CD14-positive monocyte (primary cell): ENCODE data around the gene NSD1. TPM values are rescaled to one million over a fixed set of nuclear protein-coding genes. Genes with fewer than 3 reads are reported as not detected.

ENCODE experiments used
- DNase-seq, 3 donors: peaks; one replicate each; pipeline ENCODE4 v3.0.0-alpha.2; 2011 to 2022
- H2AFZ ChIP-seq: 2 replicates; pipeline ENCODE4 v1.6.0; 2012; ENCODE audit warnings: mild to moderate bottlenecking, low read depth, low read length, inconsistent platforms; ENCODE audit not compliant: insufficient read depth, poor library complexity, severe bottlenecking
- H3K27ac ChIP-seq, 2 donors: 1 replicate in 1 of 2; 2 replicates in 1 of 2; pipeline ENCODE4 v1.5.1; 2012 to 2013; ENCODE audit warnings: low read length in 2 of 2, control low read depth in 1 of 2, inconsistent platforms in 1 of 2, low read depth in 1 of 2, mild to moderate bottlenecking in 1 of 2
- H3K27me3 ChIP-seq, 2 donors: one replicate each; pipeline versions ENCODE4 v1.6.0 to v1.6.1; 2011 to 2013; ENCODE audit warnings: low read length in 2 of 2; ENCODE audit not compliant: control insufficient read depth in 2 of 2, insufficient read depth in 2 of 2
- H3K36me3 ChIP-seq, 2 donors: replicated peaks in 1 of 2; 1 replicate in 1 of 2; 2 replicates in 1 of 2; pipeline versions ENCODE4 v1.5.1 to v1.6.1; 2012 to 2013; ENCODE audit warnings: low read length in 2 of 2, control low read depth in 1 of 2, inconsistent platforms in 1 of 2, mild to moderate bottlenecking in 1 of 2; ENCODE audit not compliant: insufficient read depth in 2 of 2, control insufficient read depth in 1 of 2
- H3K4me1 ChIP-seq, 2 donors: 1 replicate in 1 of 2; 2 replicates in 1 of 2; pipeline versions ENCODE4 v1.5.1 to v1.6.1; 2012 to 2013; ENCODE audit warnings: low read length in 2 of 2, control low read depth in 1 of 2, inconsistent platforms in 1 of 2, mild to moderate bottlenecking in 1 of 2, moderate library complexity in 1 of 2; ENCODE audit not compliant: insufficient read depth in 2 of 2, control insufficient read depth in 1 of 2
- H3K4me2 ChIP-seq: replicated peaks from 2 replicates; pipeline ENCODE3; 2012; ENCODE audit warnings: low read length, moderate library complexity, mild to moderate bottlenecking; ENCODE audit not compliant: poor library complexity, severe bottlenecking; ENCODE audit errors: extremely low read depth
- H3K4me3 ChIP-seq, 3 experiments: fragments of 200-600 bp in 1 of 3; sonication (generic) in 1 of 3; replicated peaks in 1 of 3; 1 replicate in 2 of 3; 2 replicates in 1 of 3; pipeline ENCODE4 v1.5.1; 2011 to 2013; ENCODE audit warnings: low read length in 3 of 3, mild to moderate bottlenecking in 3 of 3, control low read depth in 2 of 3, low read depth in 2 of 3, inconsistent platforms in 1 of 3, moderate library complexity in 1 of 3
- H3K79me2 ChIP-seq: 2 replicates; pipeline ENCODE4 v1.6.0; 2012; ENCODE audit warnings: mild to moderate bottlenecking, control low read depth, inconsistent platforms, low read length, moderate library complexity; ENCODE audit not compliant: insufficient read depth
- H3K9ac ChIP-seq: 2 replicates; pipeline ENCODE4 v1.6.0; 2017; ENCODE audit warnings: low read length, mild to moderate bottlenecking; ENCODE audit not compliant: insufficient read depth, poor library complexity, severe bottlenecking
- H3K9me3 ChIP-seq, 2 donors: replicated peaks in 1 of 2; 1 replicate in 1 of 2; 2 replicates in 1 of 2; pipeline versions ENCODE4 v1.5.1 to v1.6.1; 2012 to 2013; ENCODE audit warnings: low read length in 2 of 2, control low read depth in 1 of 2; ENCODE audit not compliant: control insufficient read depth in 1 of 2, insufficient read depth in 1 of 2
- H4K20me1 ChIP-seq: 2 replicates; pipeline ENCODE4 v1.6.0; 2012; ENCODE audit warnings: mild to moderate bottlenecking, low read length, control low read depth, moderate library complexity; ENCODE audit not compliant: insufficient read depth
- H3K27ac Mint-ChIP-seq, 7 donors: one replicate each; pipeline ENCODE4 v1.8.0; 2020; ENCODE audit warnings: mild to moderate bottlenecking in 7 of 7, mixed read lengths in 7 of 7, moderate library complexity in 6 of 7, inconsistent platforms in 2 of 7
- H3K27me3 Mint-ChIP-seq, 3 donors: one replicate each; pipeline ENCODE4 v1.8.0; 2021 to 2022; ENCODE audit warnings: low read depth in 3 of 3, mild to moderate bottlenecking in 3 of 3, mixed read lengths in 3 of 3, moderate library complexity in 3 of 3, inconsistent platforms in 1 of 3
- H3K36me3 Mint-ChIP-seq, 2 donors: one replicate each; pipeline ENCODE4 v1.8.0; 2020; ENCODE audit warnings: mixed read lengths in 2 of 2, inconsistent platforms in 1 of 2, mild to moderate bottlenecking in 1 of 2
- H3K4me1 Mint-ChIP-seq: one replicate; pipeline ENCODE4 v1.8.0; 2020; ENCODE audit warnings: mild to moderate bottlenecking, mixed read lengths
- H3K4me3 Mint-ChIP-seq, 2 donors: one replicate each; pipeline ENCODE4 v1.8.0; 2020; ENCODE audit warnings: mild to moderate bottlenecking in 2 of 2, mixed read lengths in 2 of 2, moderate library complexity in 1 of 2
- H3K9me3 Mint-ChIP-seq, 7 donors: one replicate each; pipeline ENCODE4 v1.8.0; 2020 to 2022; ENCODE audit warnings: mixed read lengths in 7 of 7, mild to moderate bottlenecking in 6 of 7, moderate library complexity in 6 of 7, inconsistent platforms in 2 of 7
- CTCF ChIP-seq: fragments of 200-600 bp; IDR thresholded peaks from one replicate; pipeline ENCODE4 v1.8.0; 2022; ENCODE audit warnings: antibody characterized with exemption, mild to moderate bottlenecking
- WGBS: methylation state at CpG from one replicate; pipeline ENCODE4 v1.1.5; 2013; ENCODE audit warnings: missing lambda C conversion rate; ENCODE audit not compliant: insufficient coverage; 5-methylcytosine and 5-hydroxymethylcytosine counted together
- intact Hi-C, 2 donors: fragments of 100-400 bp; cut with micrococcal nuclease; formaldehyde crosslinking; loops; one replicate each; pipeline versions ENCODE4 v1.15.0 to v1.15.1; 2023
- polyA plus RNA-seq, 3 donors: library from polyadenylated mRNA; depleted of rRNA in 1 of 3; unstranded in 2 of 3; stranded (reverse) in 1 of 3; fragments of 300-500 nt in 2 of 3; fragments of >200 nt in 1 of 3; fragmentation: Illumina TruSeq in 2 of 3; gene quantifications; 1 replicate in 2 of 3; 2 replicates in 1 of 3; pipeline ENCODE4 v1.2.3, GENCODE V29; 2012 to 2021

The NSD1 gene
- polyA plus RNA-seq, 3 donors: 12.6 to 31.9 (median 19.0) TPM

DNA sequence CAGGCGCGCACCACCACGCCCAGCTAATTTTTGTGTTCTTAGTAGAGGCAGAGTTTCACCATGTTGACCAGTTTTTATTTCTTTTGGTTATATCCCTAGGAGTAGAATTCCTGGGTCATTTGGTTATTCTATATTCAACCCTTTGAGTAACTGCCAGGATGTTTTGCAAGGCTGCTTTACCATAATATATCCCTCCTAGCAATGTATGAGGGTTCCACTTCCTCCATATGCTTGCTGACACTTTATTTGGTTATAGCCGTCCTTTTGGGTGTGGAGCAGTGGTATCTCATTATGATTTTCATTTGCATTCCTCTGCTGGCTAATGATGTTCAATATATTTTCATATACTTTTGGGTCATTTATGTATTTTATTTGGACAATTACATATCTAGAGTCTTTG lies 88.7 kb downstream of the NSD1 start:
- peaks cover 39 to 60% of the 10 kb centered on the region in 2 donors for H3K36me3 Mint-ChIP-seq
- H3K79me2 ChIP-seq: peaks cover 99% of the 10 kb centered on the region
- no peaks in the 10 kb centered on the region for H3K9me3 Mint-ChIP-seq
- no peak overlapping the region for H3K9ac ChIP-seq
- no peaks in the 10 kb centered on the region for H3K9me3 ChIP-seq
- peak overlapping the region in 1 of 2 donors; percentile 11 for H3K27ac ChIP-seq
- no peak overlapping the region for H2AFZ ChIP-seq
- H3K36me3 ChIP-seq: peaks cover 37 to 79% of the 10 kb centered on the region in 2 donors
- H3K27me3 ChIP-seq: no peaks in the 10 kb centered on the region
- TF ChIP-seq CTCF: no peak
- no peak overlapping the region for H3K4me2 ChIP-seq
- H3K4me3 ChIP-seq: no peak overlapping the region
- peak overlapping the region in 1 of 7 donors; percentile 37 for H3K27ac Mint-ChIP-seq
- no peak for DNase-seq
- H3K4me1 Mint-ChIP-seq: peaks cover 17% of the 10 kb centered on the region
- H3K4me3 Mint-ChIP-seq: no peak overlapping the region
- no CpG with 5 or more reads among the region's 4 CpGs for WGBS
- intact Hi-C loops: no loop called here
- H3K27me3 Mint-ChIP-seq: no peaks in the 10 kb centered on the region
- H3K4me1 ChIP-seq: no peaks in the 10 kb centered on the region
- H4K20me1 ChIP-seq: peaks cover 100% of the 10 kb centered on the region

- no peak overlapping the region for H3K4me3 ChIP-seq
- H3K9me3 ChIP-seq: no peaks in the 10 kb centered on the region
- peaks cover 94% of the 10 kb centered on the region for H3K79me2 ChIP-seq
- no peak for DNase-seq
- Mint-ChIP-seq H3K27ac (no peak overlapping the region), H3K36me3 (peaks cover 42 to 63% of the 10 kb centered on the region in 2 donors), H3K4me1 (peaks cover 15% of the 10 kb centered on the region), H3K9me3 (no peaks in the 10 kb centered on the region), H3K4me3 (no peak overlapping the region), H3K27me3 (no peaks in the 10 kb centered on the region)
- peaks cover 100% of the 10 kb centered on the region for H4K20me1 ChIP-seq
- no peak overlapping the region for H2AFZ ChIP-seq
- no peaks in the 10 kb centered on the region for H3K27me3 ChIP-seq
- H3K9ac ChIP-seq: no peak overlapping the region
- WGBS: no CpG with 5 or more reads among the region's 4 CpGs
- H3K4me1 ChIP-seq: no peaks in the 10 kb centered on the region
- TF ChIP-seq CTCF: no peak
- intact Hi-C loops: no loop called here
- H3K4me2 ChIP-seq: no peak overlapping the region
- no peak overlapping the region for H3K27ac ChIP-seq
- peaks cover 32 to 71% of the 10 kb centered on the region in 2 donors for H3K36me3 ChIP-seq
Observed at GRCh38 chr5:177225798-177226197, 92.2 kb downstream of the NSD1 start.
